A673 (cell line): ENCODE results near the gene VAPB.

ENCODE experiments used
- EZH2 ChIP-seq: fragments of 200-600 bp; sonication (generic); IDR thresholded peaks from 2 replicates; pipeline ENCODE4 v1.6.1; 2017; ENCODE audit warnings: borderline replicate concordance, low read depth, mild to moderate bottlenecking, mixed read lengths, antibody characterized with exemption, low read length; ENCODE audit not compliant: poor library complexity, severe bottlenecking
- TF ChIP-seq, protein P1 (sequence below): fragments of 300-800, 200-600 bp; sonication (generic); conservative IDR thresholded peaks from 2 replicates; pipeline ENCODE4 v1.5.1; 2017; ENCODE audit warnings: low read depth, mild to moderate bottlenecking, antibody characterized with exemption, low read length, moderate library complexity, mixed read lengths

- TF ChIP-seq, protein P1, sequence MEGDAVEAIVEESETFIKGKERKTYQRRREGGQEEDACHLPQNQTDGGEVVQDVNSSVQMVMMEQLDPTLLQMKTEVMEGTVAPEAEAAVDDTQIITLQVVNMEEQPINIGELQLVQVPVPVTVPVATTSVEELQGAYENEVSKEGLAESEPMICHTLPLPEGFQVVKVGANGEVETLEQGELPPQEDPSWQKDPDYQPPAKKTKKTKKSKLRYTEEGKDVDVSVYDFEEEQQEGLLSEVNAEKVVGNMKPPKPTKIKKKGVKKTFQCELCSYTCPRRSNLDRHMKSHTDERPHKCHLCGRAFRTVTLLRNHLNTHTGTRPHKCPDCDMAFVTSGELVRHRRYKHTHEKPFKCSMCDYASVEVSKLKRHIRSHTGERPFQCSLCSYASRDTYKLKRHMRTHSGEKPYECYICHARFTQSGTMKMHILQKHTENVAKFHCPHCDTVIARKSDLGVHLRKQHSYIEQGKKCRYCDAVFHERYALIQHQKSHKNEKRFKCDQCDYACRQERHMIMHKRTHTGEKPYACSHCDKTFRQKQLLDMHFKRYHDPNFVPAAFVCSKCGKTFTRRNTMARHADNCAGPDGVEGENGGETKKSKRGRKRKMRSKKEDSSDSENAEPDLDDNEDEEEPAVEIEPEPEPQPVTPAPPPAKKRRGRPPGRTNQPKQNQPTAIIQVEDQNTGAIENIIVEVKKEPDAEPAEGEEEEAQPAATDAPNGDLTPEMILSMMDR, result no peak
- no peak for TF ChIP-seq EZH2
These were observed 70.2 kb downstream of the VAPB start for GRCh38 chr20:58459058-58459750.
